Measurements from ENCODE around the gene KCNE3.

Gene KCNE3

GRCh38 chr11:74463216-74463615, 4.1 kb downstream of the KCNE3 start:
- H3K4me3 Mint-ChIP-seq, result no peak overlapping the region
- TF ChIP-seq CTCF (IDR thresholded peaks at IDR 0.05; ENCODE audit: unreplicated experiment in 3 of 3), result no peak
- peaks cover 9% of the 10 kb centered on the region for H3K27me3 Mint-ChIP-seq (ENCODE audit: low read depth)
- H3K27ac Mint-ChIP-seq, result no peak overlapping the region
- no peaks in the 10 kb centered on the region for H3K9me3 Mint-ChIP-seq
- H3K4me1 Mint-ChIP-seq, result peaks cover 6% of the 10 kb centered on the region
- H3K36me3 Mint-ChIP-seq (ENCODE audit: low read depth), result no peaks in the 10 kb centered on the region

- no peak for TF ChIP-seq CTCF (IDR thresholded peaks at IDR 0.05; ENCODE audit: unreplicated experiment in 3 of 3)
- H3K36me3 Mint-ChIP-seq (ENCODE audit: low read depth), result no peaks in the 10 kb centered on the region
- no peaks in the 10 kb centered on the region for H3K9me3 Mint-ChIP-seq
- no peak overlapping the region for H3K27ac Mint-ChIP-seq
- H3K4me3 Mint-ChIP-seq, result no peak overlapping the region
- H3K4me1 Mint-ChIP-seq, result peaks cover under 1% of the 10 kb centered on the region
- H3K27me3 Mint-ChIP-seq (ENCODE audit: low read depth), result peaks cover 4% of the 10 kb centered on the region
Observed at GRCh38 chr11:74462631-74463030, 4.7 kb downstream of the KCNE3 start.

- H3K4me1 Mint-ChIP-seq, result no peaks in the 10 kb centered on the region
- no peaks in the 10 kb centered on the region for H3K36me3 Mint-ChIP-seq (ENCODE audit: low read depth)
- H3K27me3 Mint-ChIP-seq (ENCODE audit: low read depth), result peaks cover 4% of the 10 kb centered on the region
- no peaks in the 10 kb centered on the region for H3K9me3 Mint-ChIP-seq
- no peak overlapping the region for H3K4me3 Mint-ChIP-seq
- TF ChIP-seq CTCF (IDR thresholded peaks at IDR 0.05; ENCODE audit: unreplicated experiment in 3 of 3), result no peak
- H3K27ac Mint-ChIP-seq, result no peak overlapping the region
Observed at GRCh38 chr11:74462009-74462408, 5.3 kb downstream of the KCNE3 start.

- Mint-ChIP-seq H3K4me3 (no peak overlapping the region), H3K9me3 (no peaks in the 10 kb centered on the region), H3K27ac (no peak overlapping the region), H3K4me1 (no peaks in the 10 kb centered on the region), H3K27me3 (ENCODE audit: low read depth) (peaks cover 4% of the 10 kb centered on the region), H3K36me3 (ENCODE audit: low read depth) (no peaks in the 10 kb centered on the region)
- no peak for TF ChIP-seq CTCF (IDR thresholded peaks at IDR 0.05; ENCODE audit: unreplicated experiment in 3 of 3)
Observed at GRCh38 chr11:74460481-74461154, 6.7 kb downstream of the KCNE3 start.

- Mint-ChIP-seq H3K36me3 (ENCODE audit: low read depth) (no peaks in the 10 kb centered on the region), H3K9me3 (no peaks in the 10 kb centered on the region), H3K27me3 (ENCODE audit: low read depth) (peaks cover 4% of the 10 kb centered on the region), H3K4me1 (no peaks in the 10 kb centered on the region), H3K27ac (no peak overlapping the region), H3K4me3 (no peak overlapping the region)
- TF ChIP-seq CTCF (IDR thresholded peaks at IDR 0.05; ENCODE audit: unreplicated experiment in 3 of 3), result no peak
Observed at GRCh38 chr11:74460065-74460464, 7.3 kb downstream of the KCNE3 start.

GRCh38 chr11:74459584-74459983, 7.8 kb downstream of the KCNE3 start:
- Mint-ChIP-seq H3K36me3 (ENCODE audit: low read depth) (no peaks in the 10 kb centered on the region), H3K27ac (no peak overlapping the region)
- no peak for TF ChIP-seq CTCF (IDR thresholded peaks at IDR 0.05; ENCODE audit: unreplicated experiment in 3 of 3)

More at GRCh38 chr11:74459584-74459983, 7.8 kb downstream of the KCNE3 start:
- Mint-ChIP-seq H3K27me3 (ENCODE audit: low read depth) (peaks cover 2% of the 10 kb centered on the region), H3K4me1 (no peaks in the 10 kb centered on the region), H3K4me3 (no peak overlapping the region), H3K9me3 (no peaks in the 10 kb centered on the region)

Data from nephron (organoid).